Diencephalon (tissue), 1 donor: ENCODE data around the gene SAP130. TPM values are rescaled to one million over a fixed set of nuclear protein-coding genes. Genes with fewer than 3 reads are reported as not detected.

Experiments used
- small RNA-seq: library from RNA; depleted of rRNA; stranded (forward); fragments of <200 nt; gene quantifications from one replicate; pipeline ENCODE3, GENCODE V24; 2014
- total RNA-seq: library from RNA; depleted of rRNA; stranded (reverse); fragments of >200 nt; gene quantifications from one replicate; pipeline ENCODE4 v1.2.3, GENCODE V29; 2014

Gene SAP130
- total RNA-seq = 8.8 TPM

GRCh38 chr2:128027801-128028667, at the start of gene SAP130:
Gene SAP130, minus strand, starts transcription at chr2:128028059. Its CDS starts 1,767 bp downstream, at chr2:128026292.

Small RNA genes lying within 50 kb of the gene (small RNA-seq; reads per million reads assigned to genes)
- gene AC012306.1 (not detected), gene AC108059.3 (not detected), gene RF00019 (not detected)

Other genes with a start within 250 kb of the SAP130 start
- 84.2 TPM for gene WDR33, start 216.9 kb downstream of the SAP130 start, total RNA-seq
- gene POLR2D, start 169.9 kb downstream of the SAP130 start, total RNA-seq = 43.6 TPM
- 14.3 TPM for gene AMMECR1L, start 142.1 kb downstream of the SAP130 start, total RNA-seq
- 46.8 TPM for gene UGGT1, start 63.1 kb upstream of the SAP130 start, total RNA-seq